H1 (cell line): Measurements from ENCODE around the gene PNPLA8. TPM values are rescaled to one million over a fixed set of nuclear protein-coding genes. Genes with fewer than 3 reads are reported as not detected.

Experiments
- CTCF ChIA-PET: fragments of 300-600 bp; sonication (Branson Sonifier 250); formaldehyde crosslinking; loops from one replicate; lab custom pipeline; 2021; ENCODE audit not compliant: partially characterized antibody; lab: Charles Lee
- POLR2A ChIA-PET: fragments of 300-600 bp; sonication (Branson Sonifier 250); formaldehyde crosslinking; loops from one replicate; lab custom pipeline; 2021; ENCODE audit warnings: inconsistent platforms; ENCODE audit not compliant: partially characterized antibody; lab: Charles Lee
- DNase-seq, 2 experiments: peaks; one replicate each; pipeline versions ENCODE4 v3.0.0 to v3.0.0-alpha.2; 2010 to 2022; ENCODE audit warnings: low spot score in 2 of 2, low read depth in 1 of 2, mixed read lengths in 1 of 2
- FAIRE-seq: peaks from 2 replicates; lab custom pipeline; 2011; peaks lifted over from hg19 to GRCh38; lab: Jason Lieb, UNC
- H2AFZ ChIP-seq: 2 replicates; pipeline ENCODE4 v1.8.1; 2012; ENCODE audit warnings: low read length, inconsistent platforms
- H2AK5ac ChIP-seq: 2 replicates; pipeline ENCODE4 v1.6.1; 2013; ENCODE audit warnings: low read depth, low read length
- H2BK120ac ChIP-seq: replicated peaks from 2 replicates; pipeline ENCODE3; 2013; ENCODE audit warnings: low read depth, low read length, inconsistent platforms
- H2BK12ac ChIP-seq: 2 replicates; pipeline ENCODE4 v1.6.1; 2013; ENCODE audit warnings: low read depth, low read length
- H2BK15ac ChIP-seq: 2 replicates; pipeline ENCODE4 v1.6.1; 2013; ENCODE audit warnings: low read length
- H2BK20ac ChIP-seq: 2 replicates; pipeline ENCODE4 v1.6.1; 2013; ENCODE audit warnings: low read length
- H2BK5ac ChIP-seq: 2 replicates; pipeline ENCODE4 v1.6.1; 2013; ENCODE audit warnings: low read depth, low read length
- H3K14ac ChIP-seq: 2 replicates; pipeline ENCODE4 v1.6.1; 2013; ENCODE audit warnings: inconsistent platforms; ENCODE audit not compliant: insufficient read length
- H3K18ac ChIP-seq: 2 replicates; pipeline ENCODE4 v1.6.1; 2013; ENCODE audit warnings: low read length; ENCODE audit errors: extremely low read depth
- H3K23ac ChIP-seq: 2 replicates; pipeline ENCODE4 v1.6.1; 2013; ENCODE audit warnings: inconsistent platforms; ENCODE audit not compliant: insufficient read length
- H3K23me2 ChIP-seq: 2 replicates; pipeline ENCODE4 v1.6.1; 2013; ENCODE audit warnings: low read depth, low read length
- H3K27ac ChIP-seq: 2 replicates; pipeline ENCODE4 v1.6.1; 2011; ENCODE audit warnings: low read depth, low read length, inconsistent platforms
- H3K27me3 ChIP-seq, 4 experiments: replicated peaks in 1 of 4; 1 replicate in 1 of 4; 2 replicates in 3 of 4; pipeline versions ENCODE4 v1.6.1 to v1.8.1; 2011 to 2013; ENCODE audit warnings: low read length in 3 of 4, mild to moderate bottlenecking in 3 of 4, inconsistent platforms in 2 of 4, mixed read lengths in 2 of 4, moderate library complexity in 1 of 4; ENCODE audit not compliant: control insufficient read depth in 3 of 4, insufficient read depth in 3 of 4; ENCODE audit errors: extremely low read depth in 1 of 4
- H3K36me3 ChIP-seq, 4 experiments: 2 replicates each; pipeline versions ENCODE4 v1.6.1 to v1.8.1; 2011 to 2013; ENCODE audit warnings: mild to moderate bottlenecking in 4 of 4, low read length in 3 of 4, moderate library complexity in 2 of 4, control low read depth in 1 of 4, inconsistent platforms in 1 of 4; ENCODE audit not compliant: insufficient read depth in 4 of 4, control insufficient read depth in 2 of 4
- H3K4ac ChIP-seq: replicated peaks from 2 replicates; pipeline ENCODE3; 2013; ENCODE audit warnings: low read length, low read depth, mixed read lengths, inconsistent platforms; ENCODE audit not compliant: insufficient read length
- H3K4me1 ChIP-seq, 4 experiments: replicated peaks in 1 of 4; 1 replicate in 1 of 4; 2 replicates in 3 of 4; pipeline versions ENCODE4 v1.6.1 to v1.8.1; 2011 to 2013; ENCODE audit warnings: low read length in 3 of 4, inconsistent platforms in 2 of 4, mixed read lengths in 1 of 4; ENCODE audit not compliant: insufficient read depth in 4 of 4, control insufficient read depth in 3 of 4
- H3K4me2 ChIP-seq, 2 experiments: 2 replicates each; pipeline versions ENCODE4 v1.6.1 to v1.8.1; 2011 to 2013; ENCODE audit warnings: low read depth in 2 of 2, low read length in 2 of 2, control low read depth in 1 of 2, inconsistent platforms in 1 of 2, mild to moderate bottlenecking in 1 of 2; ENCODE audit not compliant: insufficient read depth in 1 of 2
- H3K4me3 ChIP-seq, 4 experiments: fragments of 200-600, 300-600 bp in 1 of 4; sonication (generic), shearing (Covaris generic), sonication (Bioruptor Twin) in 1 of 4; 2 replicates each; pipeline versions ENCODE4 v1.5.1 to v1.8.1; 2011 to 2016; ENCODE audit warnings: low read length in 4 of 4, low read depth in 3 of 4, control low read depth in 2 of 4, inconsistent platforms in 2 of 4, mild to moderate bottlenecking in 2 of 4, mixed read lengths in 1 of 4, moderate library complexity in 1 of 4; ENCODE audit not compliant: insufficient read depth in 2 of 4; ENCODE audit errors: extremely low read depth in 1 of 4
- H3K56ac ChIP-seq: replicated peaks from 2 replicates; pipeline ENCODE3; 2013; ENCODE audit warnings: low read depth, mild to moderate bottlenecking, mixed read lengths, low read length, inconsistent platforms; ENCODE audit not compliant: insufficient read length
- H3K79me1 ChIP-seq: 2 replicates; pipeline ENCODE4 v1.6.1; 2013; ENCODE audit warnings: low read depth, low read length, control low read depth
- H3K79me2 ChIP-seq, 2 experiments: 2 replicates each; pipeline versions ENCODE4 v1.6.1 to v1.8.1; 2012 to 2013; ENCODE audit warnings: low read length in 2 of 2, mild to moderate bottlenecking in 2 of 2, inconsistent platforms in 1 of 2; ENCODE audit not compliant: insufficient read depth in 2 of 2, control insufficient read depth in 1 of 2
- H3K9ac ChIP-seq, 4 experiments: replicated peaks in 1 of 4; 1 replicate in 1 of 4; 2 replicates in 3 of 4; pipeline versions ENCODE4 v1.6.1 to v1.8.1; 2011 to 2013; ENCODE audit warnings: low read depth in 3 of 4, low read length in 3 of 4, control low read depth in 2 of 4, mild to moderate bottlenecking in 2 of 4, moderate library complexity in 2 of 4, inconsistent platforms in 1 of 4; ENCODE audit errors: extremely low read depth in 1 of 4
- H3K9me3 ChIP-seq, 2 experiments: 2 replicates each; pipeline versions ENCODE4 v1.6.1 to v1.8.1; 2012 to 2013; ENCODE audit warnings: mild to moderate bottlenecking in 2 of 2, moderate library complexity in 2 of 2, control low read depth in 1 of 2, inconsistent platforms in 1 of 2, low read depth in 1 of 2, low read length in 1 of 2, mixed read lengths in 1 of 2; ENCODE audit not compliant: insufficient read depth in 2 of 2
- H4K20me1 ChIP-seq, 2 experiments: replicated peaks in 1 of 2; 2 replicates each; pipeline versions ENCODE3 to v1.8.1; 2011 to 2013; ENCODE audit warnings: inconsistent platforms in 2 of 2, low read length in 2 of 2, mild to moderate bottlenecking in 1 of 2; ENCODE audit not compliant: insufficient read depth in 2 of 2, control insufficient read depth in 1 of 2
- H4K5ac ChIP-seq: 2 replicates; pipeline ENCODE4 v1.6.1; 2013; ENCODE audit warnings: low read length, low read depth, mixed read lengths, inconsistent platforms; ENCODE audit not compliant: insufficient read length
- H4K8ac ChIP-seq: 2 replicates; pipeline ENCODE4 v1.8.0; 2013; ENCODE audit warnings: mild to moderate bottlenecking, moderate library complexity, low read length, inconsistent platforms; ENCODE audit not compliant: insufficient read depth; ENCODE audit errors: extremely low read depth
- H4K91ac ChIP-seq: replicated peaks from 2 replicates; pipeline ENCODE3; 2013; ENCODE audit warnings: low read length, mixed read lengths, inconsistent platforms; ENCODE audit not compliant: insufficient read length
- BACH1 ChIP-seq: IDR thresholded peaks from 2 replicates; pipeline ENCODE4 v1.6.1; 2012; ENCODE audit warnings: low read length, improper control_type of control experiment
- BCL11A ChIP-seq, 2 experiments: IDR thresholded peaks; one replicate each; pipeline ENCODE4 v1.6.1; 2011; ENCODE audit warnings: low read depth in 2 of 2, low read length in 2 of 2, mild to moderate bottlenecking in 2 of 2
- E2F6 ChIP-seq: IDR thresholded peaks from 2 replicates; pipeline ENCODE4 v1.6.1; 2012; ENCODE audit warnings: inconsistent platforms
- POLR2A ChIP-seq, 2 experiments: IDR thresholded peaks; 1 replicate in 1 of 2; 2 replicates in 1 of 2; pipeline ENCODE4 v1.6.1; 2011; ENCODE audit warnings: low read depth in 2 of 2, low read length in 2 of 2, mild to moderate bottlenecking in 2 of 2; ENCODE audit errors: control extremely low read depth in 1 of 2
- POLR2AphosphoS5 ChIP-seq: IDR thresholded peaks from 2 replicates; pipeline ENCODE4 v1.6.1; 2011; ENCODE audit warnings: low read depth, low read length
- RNF2 ChIP-seq: fragments of 200-900, 300-1000 bp; sonication (generic); IDR thresholded peaks from 2 replicates; pipeline ENCODE4 v1.7.1; 2016; ENCODE audit warnings: borderline replicate concordance, low read depth, mild to moderate bottlenecking, antibody characterized with exemption, low read length; ENCODE audit not compliant: poor library complexity, severe bottlenecking; ENCODE audit errors: missing control alignments
- SP4 ChIP-seq: IDR thresholded peaks from 2 replicates; pipeline ENCODE4 v1.6.1; 2012; ENCODE audit warnings: low read length, inconsistent platforms
- TBP ChIP-seq: IDR thresholded peaks from 2 replicates; pipeline ENCODE4 v1.6.1; 2011; ENCODE audit warnings: low read depth, low read length, improper control_type of control experiment
- WGBS, 2 experiments: shearing (Covaris generic) in 1 of 2; methylation state at CpG; one replicate each; pipeline versions ENCODE4 v1.1.6 to v1.1.7; 2013 to 2015; ENCODE audit warnings: low lambda C conversion rate in 2 of 2, mixed read lengths in 2 of 2, inconsistent platforms in 1 of 2, low coverage in 1 of 2, missing lambda C conversion rate in 1 of 2; ENCODE audit not compliant: insufficient replicate concordance in 2 of 2, insufficient coverage in 1 of 2, insufficient read length in 1 of 2; ENCODE audit errors: extremely low coverage in 1 of 2, missing lambda C conversion rate in 1 of 2; 5-methylcytosine and 5-hydroxymethylcytosine counted together
- polyA plus RNA-seq, 7 experiments: library from polyadenylated mRNA; depleted of rRNA in 3 of 7; stranded (reverse) in 5 of 7; unstranded in 2 of 7; fragments of >200 nt in 5 of 7; fragments of 200-250 nt in 2 of 7; gene quantifications; 1 replicate in 5 of 7; 2 replicates in 1 of 7; 4 replicates in 1 of 7; pipeline versions ENCODE4 v1.2.1 to v1.2.3, GENCODE V29; 2011 to 2013; ENCODE audit warnings: missing spikeins in 2 of 7, mixed read lengths in 2 of 7
- total RNA-seq: library from RNA; stranded (reverse); fragmentation: NEBNext Ultra II Directional; extraction: Animal tissue kit (Norgen Biotek cat#: 25700); gene quantifications from 2 replicates; pipeline ENCODE4 v1.2.1, GENCODE V29; 2021
- TF ChIP-seq, protein P1 (sequence below): IDR thresholded peaks from 2 replicates; pipeline ENCODE4 v1.6.1; 2012; ENCODE audit warnings: inconsistent platforms

Gene PNPLA8
- total and polyA plus RNA-seq, 2 of the 8 experiments (the other 6 are each of a cell fraction or from before 2014, with no cell fraction given) = 3.8 to 11.2 TPM

DNA sequence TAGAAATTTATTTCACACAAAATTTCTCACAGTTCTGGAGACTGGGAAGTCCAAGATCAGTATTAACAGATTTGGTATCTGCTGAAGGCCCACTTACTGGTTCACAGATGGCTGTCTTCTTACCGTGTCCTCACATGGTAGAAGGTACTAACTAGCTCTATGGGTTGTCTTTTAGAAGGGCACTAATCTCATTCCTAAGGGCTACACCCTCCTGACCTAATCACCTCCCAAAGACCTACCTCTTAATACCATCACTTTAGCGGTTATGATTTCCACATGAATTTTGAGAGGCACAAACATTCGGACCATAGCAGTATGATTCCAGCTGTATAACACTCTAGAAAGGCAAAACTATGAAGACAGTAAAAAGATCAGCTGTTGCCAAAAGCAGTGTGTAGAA is 8.0 kb downstream of the PNPLA8 start:
- Histone ChIP-seq H2BK5ac (no peak overlapping the region), H4K91ac (no peak overlapping the region), H3K36me3 (peaks cover 0 to 34% (median 3%) of the 10 kb centered on the region in 4 experiments; a peak in 3 of 8 replicates), H3K23me2 (no peaks in the 10 kb centered on the region), H3K9me3 (no peaks in the 10 kb centered on the region), H2BK12ac (no peak overlapping the region), H4K5ac (no peak overlapping the region), H3K27me3 (no peaks in the 10 kb centered on the region), H3K4ac (no peak overlapping the region), H3K4me1 (peaks cover 0 to 16% (median 8%) of the 10 kb centered on the region in 4 experiments; a peak in 4 of 7 replicates), H3K9ac (no peak overlapping the region), H2BK20ac (no peak overlapping the region), H3K4me3 (no peak overlapping the region), H3K14ac (no peak overlapping the region), H2BK120ac (no peak overlapping the region), H2BK15ac (no peak overlapping the region), H2AFZ (no peak overlapping the region), H3K56ac (no peak overlapping the region), H4K8ac (no peak overlapping the region), H3K79me2 (peaks cover 0 to 46% of the 10 kb centered on the region in 2 experiments; a peak in 3 of 4 replicates), H2AK5ac (no peak overlapping the region), H3K23ac (no peak overlapping the region), H3K79me1 (peaks cover 6% of the 10 kb centered on the region; the same call in 1 of the 2 replicates), H3K4me2 (no peak overlapping the region), H3K27ac (no peak overlapping the region), H3K18ac (no peak overlapping the region), H4K20me1 (peaks cover 0 to 1% of the 10 kb centered on the region in 2 experiments)
- no peak for DNase-seq
- CTCF ChIA-PET = interaction anchor here (0.7 kb wide), 1 partner anchor 1412 kb away, joined by 4 read pairs; no protein-coding TSS in a partner anchor
- 96% methylated on average over 3 of the region's 3 CpGs; no CpG with 5 or more reads in 1 of the 2 experiments for WGBS, 2 experiments
- FAIRE-seq = no peak
- POLR2A ChIA-PET = no interaction called here
- TF ChIP-seq BCL11A (IDR thresholded peaks at IDR 0.05; ENCODE audit: low read depth in 2 of 2, low read length in 2 of 2) (no peak), BACH1 (no peak), TBP (no peak), E2F6 (no peak), SP4 (no peak), RNF2 (no peak), POLR2AphosphoS5 (no peak), POLR2A (IDR thresholded peaks at IDR 0.05; ENCODE audit: control extremely low read depth in 1 of 2, low read depth in 2 of 2, low read length in 2 of 2) (no peak)
- TF ChIP-seq, protein P1, sequence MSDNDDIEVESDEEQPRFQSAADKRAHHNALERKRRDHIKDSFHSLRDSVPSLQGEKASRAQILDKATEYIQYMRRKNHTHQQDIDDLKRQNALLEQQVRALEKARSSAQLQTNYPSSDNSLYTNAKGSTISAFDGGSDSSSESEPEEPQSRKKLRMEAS = no peak
